Measurements from ENCODE around the gene BTBD10. TPM values are rescaled to one million over a fixed set of nuclear protein-coding genes. Genes with fewer than 3 reads are reported as not detected.

Gene BTBD10
- total and polyA plus RNA-seq, 2 of the 13 experiments (the other 11 are each of a cell fraction or from before 2014, with no cell fraction given): 9.8 to 26.6 TPM

DNA sequence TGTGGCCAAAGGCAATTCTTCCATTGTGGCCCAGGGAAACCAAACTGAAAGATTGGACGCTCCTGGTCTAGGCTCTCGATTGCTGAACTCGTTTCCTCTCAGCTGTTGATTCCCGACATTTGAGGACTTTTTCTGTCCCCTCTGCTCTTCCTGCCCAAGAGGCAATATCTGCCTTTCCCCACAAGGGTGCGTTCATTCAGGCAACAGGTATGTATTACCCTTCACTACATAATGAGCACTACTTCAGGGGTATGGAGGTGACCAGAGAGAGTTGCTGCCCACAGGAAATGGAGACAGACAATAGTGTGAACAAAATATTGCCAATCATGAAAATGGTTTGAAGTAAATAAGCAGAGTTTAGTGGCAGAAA, 24.6 kb upstream of the BTBD10 start (continued):
- TF ChIP-seq, protein P1, sequence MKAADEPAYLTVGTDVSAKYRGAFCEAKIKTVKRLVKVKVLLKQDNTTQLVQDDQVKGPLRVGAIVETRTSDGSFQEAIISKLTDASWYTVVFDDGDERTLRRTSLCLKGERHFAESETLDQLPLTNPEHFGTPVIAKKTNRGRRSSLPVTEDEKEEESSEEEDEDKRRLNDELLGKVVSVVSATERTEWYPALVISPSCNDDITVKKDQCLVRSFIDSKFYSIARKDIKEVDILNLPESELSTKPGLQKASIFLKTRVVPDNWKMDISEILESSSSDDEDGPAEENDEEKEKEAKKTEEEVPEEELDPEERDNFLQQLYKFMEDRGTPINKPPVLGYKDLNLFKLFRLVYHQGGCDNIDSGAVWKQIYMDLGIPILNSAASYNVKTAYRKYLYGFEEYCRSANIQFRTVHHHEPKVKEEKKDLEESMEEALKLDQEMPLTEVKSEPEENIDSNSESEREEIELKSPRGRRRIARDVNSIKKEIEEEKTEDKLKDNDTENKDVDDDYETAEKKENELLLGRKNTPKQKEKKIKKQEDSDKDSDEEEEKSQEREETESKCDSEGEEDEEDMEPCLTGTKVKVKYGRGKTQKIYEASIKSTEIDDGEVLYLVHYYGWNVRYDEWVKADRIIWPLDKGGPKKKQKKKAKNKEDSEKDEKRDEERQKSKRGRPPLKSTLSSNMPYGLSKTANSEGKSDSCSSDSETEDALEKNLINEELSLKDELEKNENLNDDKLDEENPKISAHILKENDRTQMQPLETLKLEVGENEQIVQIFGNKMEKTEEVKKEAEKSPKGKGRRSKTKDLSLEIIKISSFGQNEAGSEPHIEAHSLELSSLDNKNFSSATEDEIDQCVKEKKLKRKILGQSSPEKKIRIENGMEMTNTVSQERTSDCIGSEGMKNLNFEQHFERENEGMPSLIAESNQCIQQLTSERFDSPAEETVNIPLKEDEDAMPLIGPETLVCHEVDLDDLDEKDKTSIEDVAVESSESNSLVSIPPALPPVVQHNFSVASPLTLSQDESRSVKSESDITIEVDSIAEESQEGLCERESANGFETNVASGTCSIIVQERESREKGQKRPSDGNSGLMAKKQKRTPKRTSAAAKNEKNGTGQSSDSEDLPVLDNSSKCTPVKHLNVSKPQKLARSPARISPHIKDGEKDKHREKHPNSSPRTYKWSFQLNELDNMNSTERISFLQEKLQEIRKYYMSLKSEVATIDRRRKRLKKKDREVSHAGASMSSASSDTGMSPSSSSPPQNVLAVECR (CRISPR knock-in tag; IDR thresholded peaks at IDR 0.05; ENCODE audit: borderline replicate concordance): peak; percentile 49; the same call in 1 of the 2 replicates
- no peak for TF ChIP-seq PCBP1 (IDR thresholded peaks at IDR 0.05; ENCODE audit: borderline replicate concordance, low read depth, low read length)
- TF ChIP-seq, protein P2, sequence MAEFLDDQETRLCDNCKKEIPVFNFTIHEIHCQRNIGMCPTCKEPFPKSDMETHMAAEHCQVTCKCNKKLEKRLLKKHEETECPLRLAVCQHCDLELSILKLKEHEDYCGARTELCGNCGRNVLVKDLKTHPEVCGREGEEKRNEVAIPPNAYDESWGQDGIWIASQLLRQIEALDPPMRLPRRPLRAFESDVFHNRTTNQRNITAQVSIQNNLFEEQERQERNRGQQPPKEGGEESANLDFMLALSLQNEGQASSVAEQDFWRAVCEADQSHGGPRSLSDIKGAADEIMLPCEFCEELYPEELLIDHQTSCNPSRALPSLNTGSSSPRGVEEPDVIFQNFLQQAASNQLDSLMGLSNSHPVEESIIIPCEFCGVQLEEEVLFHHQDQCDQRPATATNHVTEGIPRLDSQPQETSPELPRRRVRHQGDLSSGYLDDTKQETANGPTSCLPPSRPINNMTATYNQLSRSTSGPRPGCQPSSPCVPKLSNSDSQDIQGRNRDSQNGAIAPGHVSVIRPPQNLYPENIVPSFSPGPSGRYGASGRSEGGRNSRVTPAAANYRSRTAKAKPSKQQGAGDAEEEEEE (CRISPR knock-in tag; IDR thresholded peaks at IDR 0.05; ENCODE audit: borderline replicate concordance): no peak
- TF ChIP-seq, protein P3, sequence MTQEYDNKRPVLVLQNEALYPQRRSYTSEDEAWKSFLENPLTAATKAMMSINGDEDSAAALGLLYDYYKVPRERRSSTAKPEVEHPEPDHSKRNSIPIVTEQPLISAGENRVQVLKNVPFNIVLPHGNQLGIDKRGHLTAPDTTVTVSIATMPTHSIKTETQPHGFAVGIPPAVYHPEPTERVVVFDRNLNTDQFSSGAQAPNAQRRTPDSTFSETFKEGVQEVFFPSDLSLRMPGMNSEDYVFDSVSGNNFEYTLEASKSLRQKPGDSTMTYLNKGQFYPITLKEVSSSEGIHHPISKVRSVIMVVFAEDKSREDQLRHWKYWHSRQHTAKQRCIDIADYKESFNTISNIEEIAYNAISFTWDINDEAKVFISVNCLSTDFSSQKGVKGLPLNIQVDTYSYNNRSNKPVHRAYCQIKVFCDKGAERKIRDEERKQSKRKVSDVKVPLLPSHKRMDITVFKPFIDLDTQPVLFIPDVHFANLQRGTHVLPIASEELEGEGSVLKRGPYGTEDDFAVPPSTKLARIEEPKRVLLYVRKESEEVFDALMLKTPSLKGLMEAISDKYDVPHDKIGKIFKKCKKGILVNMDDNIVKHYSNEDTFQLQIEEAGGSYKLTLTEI (CRISPR knock-in tag; conservative IDR thresholded peaks at IDR 0.05): no peak
- TF ChIP-seq ASH2L (IDR thresholded peaks at IDR 0.05; ENCODE audit: insufficient read length, low read depth, low read length): no peak
- TF ChIP-seq SMC3 (IDR thresholded peaks at IDR 0.05; ENCODE audit: low read length): peak; percentile 35; the same call in 1 of the 2 replicates
- TF ChIP-seq LCORL (IDR thresholded peaks at IDR 0.05): no peak
- 0 out of 2 replicates have a peak, but pooled peaks have one; percentile 16 for TF ChIP-seq LCORL (CRISPR knock-in tag; IDR thresholded peaks at IDR 0.05)
- no peak for TF ChIP-seq TAF15 (IDR thresholded peaks at IDR 0.05; ENCODE audit: low read depth, low read length, poor library complexity, severe bottlenecking)
- 0 out of 2 replicates have a peak, but pooled peaks have one; percentile 2 for TF ChIP-seq ZNF614 (CRISPR knock-in tag; IDR thresholded peaks at IDR 0.05; ENCODE audit: borderline replicate concordance)
- TF ChIP-seq, protein P4, sequence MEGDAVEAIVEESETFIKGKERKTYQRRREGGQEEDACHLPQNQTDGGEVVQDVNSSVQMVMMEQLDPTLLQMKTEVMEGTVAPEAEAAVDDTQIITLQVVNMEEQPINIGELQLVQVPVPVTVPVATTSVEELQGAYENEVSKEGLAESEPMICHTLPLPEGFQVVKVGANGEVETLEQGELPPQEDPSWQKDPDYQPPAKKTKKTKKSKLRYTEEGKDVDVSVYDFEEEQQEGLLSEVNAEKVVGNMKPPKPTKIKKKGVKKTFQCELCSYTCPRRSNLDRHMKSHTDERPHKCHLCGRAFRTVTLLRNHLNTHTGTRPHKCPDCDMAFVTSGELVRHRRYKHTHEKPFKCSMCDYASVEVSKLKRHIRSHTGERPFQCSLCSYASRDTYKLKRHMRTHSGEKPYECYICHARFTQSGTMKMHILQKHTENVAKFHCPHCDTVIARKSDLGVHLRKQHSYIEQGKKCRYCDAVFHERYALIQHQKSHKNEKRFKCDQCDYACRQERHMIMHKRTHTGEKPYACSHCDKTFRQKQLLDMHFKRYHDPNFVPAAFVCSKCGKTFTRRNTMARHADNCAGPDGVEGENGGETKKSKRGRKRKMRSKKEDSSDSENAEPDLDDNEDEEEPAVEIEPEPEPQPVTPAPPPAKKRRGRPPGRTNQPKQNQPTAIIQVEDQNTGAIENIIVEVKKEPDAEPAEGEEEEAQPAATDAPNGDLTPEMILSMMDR (CRISPR knock-in tag; IDR thresholded peaks at IDR 0.05): peak; percentile 67
- 0 out of 2 replicates have a peak, but pooled peaks have one; percentile 9 for TF ChIP-seq YEATS4 (CRISPR knock-in tag; IDR thresholded peaks at IDR 0.05; ENCODE audit: borderline replicate concordance)
- TF ChIP-seq ARNT2 (CRISPR knock-in tag; IDR thresholded peaks at IDR 0.05; ENCODE audit: low read depth): 0 out of 2 replicates have a peak, but pooled peaks have one; percentile 21
- TF ChIP-seq AKAP8 (CRISPR knock-in tag; IDR thresholded peaks at IDR 0.05): no peak
- TF ChIP-seq ZNF724P (CRISPR knock-in tag; IDR thresholded peaks at IDR 0.05; ENCODE audit: borderline replicate concordance): 0 out of 2 replicates have a peak, but pooled peaks have one; percentile 25
- peak; percentile 3; the same call in 1 of the 2 replicates for TF ChIP-seq POGZ (CRISPR knock-in tag; IDR thresholded peaks at IDR 0.05)
- TF ChIP-seq THAP11 (CRISPR knock-in tag; IDR thresholded peaks at IDR 0.05): peak; percentile 4; the same call in 1 of the 2 replicates
- 0 out of 2 replicates have a peak, but pooled peaks have one; percentile 36 for TF ChIP-seq ZNF605 (CRISPR knock-in tag; IDR thresholded peaks at IDR 0.05)
- TF ChIP-seq ZNF33B (CRISPR knock-in tag; IDR thresholded peaks at IDR 0.05): 0 out of 2 replicates have a peak, but pooled peaks have one; percentile 8
- TF ChIP-seq MAFF (IDR thresholded peaks at IDR 0.05; ENCODE audit: low read depth, low read length): 0 out of 2 replicates have a peak, but pooled peaks have one; percentile 0
- 0 out of 2 replicates have a peak, but pooled peaks have one; percentile 63 for TF ChIP-seq MTF2 (CRISPR knock-in tag; IDR thresholded peaks at IDR 0.05; ENCODE audit: borderline replicate concordance)

All from HepG2 (cell line).